ENCODE results near the gene PSMA7. TPM values are rescaled to one million over a fixed set of nuclear protein-coding genes. Genes with fewer than 3 reads are reported as not detected.

Gene PSMA7
- total and polyA plus RNA-seq, 4 donors, result 109 to 342 (median 196) TPM

DNA sequence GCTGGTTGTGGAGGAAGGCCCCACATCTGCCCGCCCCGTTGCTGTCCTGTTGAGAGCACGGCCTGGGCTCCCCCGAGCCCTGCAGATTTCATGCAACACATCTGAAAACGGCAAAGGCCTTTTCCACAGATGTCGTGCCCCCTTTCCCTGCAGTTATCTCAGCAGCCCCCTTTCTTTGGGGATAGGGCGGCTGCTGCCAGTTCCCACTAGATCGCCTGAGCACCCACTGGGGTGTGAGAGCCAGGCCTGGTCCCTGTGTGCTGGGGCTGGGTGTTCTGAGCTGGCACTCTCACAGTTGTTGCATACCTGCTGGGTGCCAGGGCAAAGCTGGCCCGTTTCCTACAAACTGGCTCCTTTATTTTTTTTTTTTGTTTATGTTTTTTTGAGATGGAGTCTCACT is 27.3 kb upstream of the PSMA7 start (continued):
- TF ChIP-seq HNF4A (conservative IDR thresholded peaks at IDR 0.05) (no peak), EGR1 (IDR thresholded peaks at IDR 0.05; ENCODE audit: low read depth in 2 of 2) (no peak), YY1 (IDR thresholded peaks at IDR 0.05) (no peak), ATF3 (IDR thresholded peaks at IDR 0.05) (no peak)

DNA sequence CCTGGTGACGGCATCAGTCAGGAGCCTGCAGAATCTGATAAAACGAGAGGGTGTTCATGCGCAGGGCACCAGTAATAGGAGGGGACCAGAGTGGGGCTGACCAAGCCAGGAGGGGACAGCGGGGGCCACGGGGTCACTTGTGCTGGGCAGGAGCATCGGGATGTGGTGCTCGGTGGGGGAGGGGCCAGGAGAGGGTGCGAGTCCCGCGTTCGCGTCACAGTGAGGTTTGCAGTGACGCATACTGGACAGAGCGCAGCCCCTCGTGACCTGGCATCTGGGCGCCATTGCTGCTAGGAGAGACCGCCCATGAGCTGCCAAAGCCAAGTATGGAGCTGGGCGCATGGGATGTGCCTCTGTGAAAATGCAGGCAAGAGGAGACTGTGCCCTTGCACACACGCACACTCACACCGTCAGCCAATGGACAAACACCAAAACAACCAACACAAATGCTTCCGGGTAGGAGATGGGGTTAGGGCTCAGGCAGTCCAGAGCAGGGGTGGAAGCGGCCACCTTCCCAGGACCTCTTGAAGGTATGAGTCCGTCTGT is 25.8 kb upstream of the PSMA7 start:
- no peak for TF ChIP-seq HNF4A (conservative IDR thresholded peaks at IDR 0.05)
- TF ChIP-seq ZBTB33 (IDR thresholded peaks at IDR 0.05), result no peak
- TF ChIP-seq FOXA2 (IDR thresholded peaks at IDR 0.05), result no peak
- TF ChIP-seq RAD21 (IDR thresholded peaks at IDR 0.05), result no peak
- Histone ChIP-seq H3K27ac (ENCODE audit: low read depth in 1 of 2, low read length in 2 of 2) (no peak overlapping the region), H3K9ac (ENCODE audit: low read depth in 1 of 2, low read length in 2 of 2) (no peak overlapping the region), H3K27me3 (ENCODE audit: control insufficient read depth in 4 of 4, insufficient read depth in 4 of 4, low read length in 3 of 4) (no peaks in the 10 kb centered on the region), H3K9me3 (ENCODE audit: control insufficient read depth in 4 of 4, low read length in 3 of 4) (no peaks in the 10 kb centered on the region), H3K4me3 (ENCODE audit: low read depth in 1 of 3, low read length in 3 of 3) (no peak overlapping the region), H3K4me1 (ENCODE audit: control insufficient read depth in 4 of 4, insufficient read depth in 4 of 4, low read length in 3 of 4) (no peaks in the 10 kb centered on the region), H3K36me3 (ENCODE audit: control insufficient read depth in 4 of 4, insufficient read depth in 3 of 4, low read depth in 1 of 4, low read length in 3 of 4) (peaks cover 13 to 48% (median 22%) of the 10 kb centered on the region in 4 donors)
- 97% methylated on average over 23 of the region's 23 CpGs for WGBS
- no peak for DNase-seq (ENCODE audit: low spot score)

DNA sequence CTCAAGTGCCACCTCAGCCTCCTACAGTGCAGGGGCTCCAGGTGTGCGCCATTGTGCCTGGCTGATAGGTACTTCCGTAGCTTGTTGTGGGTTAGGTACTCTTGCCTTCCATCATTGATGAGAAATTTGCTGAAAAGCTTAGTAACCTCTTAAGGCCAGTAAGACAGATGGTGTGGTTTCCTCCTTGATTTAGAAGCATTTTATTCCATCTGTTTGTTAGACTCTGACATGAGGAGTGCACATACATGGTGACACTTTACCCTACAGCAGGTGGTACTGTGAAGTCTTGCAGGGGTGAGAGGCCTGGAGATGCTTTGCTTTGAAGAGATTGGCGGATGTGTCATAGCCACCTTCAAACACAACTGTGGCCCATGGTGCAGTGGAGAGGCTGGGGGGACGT is 24.9 kb upstream of the PSMA7 start:
- Histone ChIP-seq H3K9me3 (ENCODE audit: control insufficient read depth in 4 of 4, low read length in 3 of 4) (no peaks in the 10 kb centered on the region), H3K4me1 (ENCODE audit: control insufficient read depth in 4 of 4, insufficient read depth in 4 of 4, low read length in 3 of 4) (no peaks in the 10 kb centered on the region), H3K9ac (ENCODE audit: low read depth in 1 of 2, low read length in 2 of 2) (no peak overlapping the region), H3K27me3 (ENCODE audit: control insufficient read depth in 4 of 4, insufficient read depth in 4 of 4, low read length in 3 of 4) (no peaks in the 10 kb centered on the region), H3K4me3 (ENCODE audit: low read depth in 1 of 3, low read length in 3 of 3) (no peak overlapping the region), H3K36me3 (ENCODE audit: control insufficient read depth in 4 of 4, insufficient read depth in 3 of 4, low read depth in 1 of 4, low read length in 3 of 4) (peaks cover 14 to 51% (median 22%) of the 10 kb centered on the region in 4 donors), H3K27ac (ENCODE audit: low read depth in 1 of 2, low read length in 2 of 2) (no peak overlapping the region)
- DNase-seq (ENCODE audit: low spot score), result no peak
- TF ChIP-seq GABPA (IDR thresholded peaks at IDR 0.05 in 1 of 2, conservative IDR thresholded peaks at IDR 0.05 in 1 of 2) (no peak), RAD21 (IDR thresholded peaks at IDR 0.05) (no peak), ATF3 (IDR thresholded peaks at IDR 0.05) (no peak), HNF4A (conservative IDR thresholded peaks at IDR 0.05) (no peak), ZBTB33 (IDR thresholded peaks at IDR 0.05) (no peak), RXRA (IDR thresholded peaks at IDR 0.05) (no peak), TAF1 (conservative IDR thresholded peaks at IDR 0.05) (no peak), YY1 (IDR thresholded peaks at IDR 0.05) (no peak), HNF4G (IDR thresholded peaks at IDR 0.05) (no peak), FOXA2 (IDR thresholded peaks at IDR 0.05) (no peak), SP1 (IDR thresholded peaks at IDR 0.05) (no peak), JUND (IDR thresholded peaks at IDR 0.05) (no peak), FOXA1 (IDR thresholded peaks at IDR 0.05) (no peak)
- TF ChIP-seq, protein P1, sequence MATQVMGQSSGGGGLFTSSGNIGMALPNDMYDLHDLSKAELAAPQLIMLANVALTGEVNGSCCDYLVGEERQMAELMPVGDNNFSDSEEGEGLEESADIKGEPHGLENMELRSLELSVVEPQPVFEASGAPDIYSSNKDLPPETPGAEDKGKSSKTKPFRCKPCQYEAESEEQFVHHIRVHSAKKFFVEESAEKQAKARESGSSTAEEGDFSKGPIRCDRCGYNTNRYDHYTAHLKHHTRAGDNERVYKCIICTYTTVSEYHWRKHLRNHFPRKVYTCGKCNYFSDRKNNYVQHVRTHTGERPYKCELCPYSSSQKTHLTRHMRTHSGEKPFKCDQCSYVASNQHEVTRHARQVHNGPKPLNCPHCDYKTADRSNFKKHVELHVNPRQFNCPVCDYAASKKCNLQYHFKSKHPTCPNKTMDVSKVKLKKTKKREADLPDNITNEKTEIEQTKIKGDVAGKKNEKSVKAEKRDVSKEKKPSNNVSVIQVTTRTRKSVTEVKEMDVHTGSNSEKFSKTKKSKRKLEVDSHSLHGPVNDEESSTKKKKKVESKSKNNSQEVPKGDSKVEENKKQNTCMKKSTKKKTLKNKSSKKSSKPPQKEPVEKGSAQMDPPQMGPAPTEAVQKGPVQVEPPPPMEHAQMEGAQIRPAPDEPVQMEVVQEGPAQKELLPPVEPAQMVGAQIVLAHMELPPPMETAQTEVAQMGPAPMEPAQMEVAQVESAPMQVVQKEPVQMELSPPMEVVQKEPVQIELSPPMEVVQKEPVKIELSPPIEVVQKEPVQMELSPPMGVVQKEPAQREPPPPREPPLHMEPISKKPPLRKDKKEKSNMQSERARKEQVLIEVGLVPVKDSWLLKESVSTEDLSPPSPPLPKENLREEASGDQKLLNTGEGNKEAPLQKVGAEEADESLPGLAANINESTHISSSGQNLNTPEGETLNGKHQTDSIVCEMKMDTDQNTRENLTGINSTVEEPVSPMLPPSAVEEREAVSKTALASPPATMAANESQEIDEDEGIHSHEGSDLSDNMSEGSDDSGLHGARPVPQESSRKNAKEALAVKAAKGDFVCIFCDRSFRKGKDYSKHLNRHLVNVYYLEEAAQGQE (IDR thresholded peaks at IDR 0.05), result no peak
- WGBS, result 97% methylated on average over 4 of the region's 4 CpGs

Data from liver (tissue), 9 donors.